DMS114 treated with DMSO at 0.1 percent for 48 hours (cell line): ENCODE measurements around the gene TP53I13.

Experiments used
- DNase-seq: peaks from one replicate; lab custom pipeline; 2025; ENCODE audit not compliant: unreplicated experiment; lab: John Stamatoyannopoulos, UW

Gene TP53I13

GRCh38 chr17:29566473-29567303 lies 1.8 kb upstream of the TP53I13 start, which contains the start of gene ABHD15:
TSS of gene ABHD15 (minus strand) at chr17:29567037. CDS start at chr17:29566966, 71 bp downstream.
- DNase-seq, result no peak

DNA sequence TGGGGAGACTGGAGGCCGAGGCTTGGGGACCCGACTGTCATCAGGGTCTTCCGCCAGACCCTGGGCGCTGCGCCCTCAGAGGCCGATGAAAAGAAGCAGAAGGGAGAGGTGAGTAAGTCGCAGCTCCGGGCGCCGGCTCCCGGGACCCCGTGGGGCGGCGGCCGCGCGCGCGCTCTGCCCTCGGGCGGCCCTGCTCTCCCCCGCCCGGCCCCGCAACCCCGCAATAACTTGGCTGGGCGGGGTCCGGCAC lies 1.3 kb upstream of the TP53I13 start:
- no peak for DNase-seq

DNA sequence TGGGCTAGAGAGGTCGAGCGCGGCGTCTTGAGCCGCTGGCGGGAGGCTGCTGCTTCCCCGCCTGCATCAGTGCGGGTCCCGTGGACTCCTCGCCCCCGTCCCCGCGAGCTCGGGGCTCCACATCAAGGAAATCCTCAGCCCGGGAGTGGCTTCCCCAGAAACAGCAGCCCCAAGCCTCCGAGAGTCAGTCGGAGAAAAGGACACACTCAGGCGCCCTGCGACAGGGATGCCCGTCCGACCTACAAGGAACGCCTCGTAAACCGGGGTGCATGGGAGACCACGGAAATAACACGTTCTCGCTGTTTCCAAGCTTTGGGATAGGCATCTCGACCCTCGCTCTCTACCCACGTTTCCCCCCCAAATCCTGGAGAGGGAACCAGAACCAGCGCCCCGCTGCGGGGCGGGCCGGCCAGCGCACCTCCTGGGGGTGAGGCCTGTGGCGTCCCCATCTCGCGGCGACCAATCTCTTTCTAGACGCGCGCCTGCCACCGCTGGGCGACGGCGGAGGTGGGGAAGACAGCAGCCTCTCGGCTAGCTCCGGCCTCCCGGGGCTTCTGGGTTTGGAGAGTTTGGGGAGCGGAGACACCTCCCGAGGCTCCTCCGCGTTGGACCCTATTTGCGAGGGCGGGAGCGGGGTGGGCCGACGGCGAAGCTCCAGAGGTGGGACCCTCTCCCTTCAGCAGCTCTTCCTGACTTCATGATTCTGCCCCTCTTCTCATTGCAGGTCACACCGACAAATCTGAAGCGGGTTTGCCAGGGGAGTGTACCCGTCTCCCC lies 759 bp upstream of the TP53I13 start:
- DNase-seq, result peak; percentile 49

DNA sequence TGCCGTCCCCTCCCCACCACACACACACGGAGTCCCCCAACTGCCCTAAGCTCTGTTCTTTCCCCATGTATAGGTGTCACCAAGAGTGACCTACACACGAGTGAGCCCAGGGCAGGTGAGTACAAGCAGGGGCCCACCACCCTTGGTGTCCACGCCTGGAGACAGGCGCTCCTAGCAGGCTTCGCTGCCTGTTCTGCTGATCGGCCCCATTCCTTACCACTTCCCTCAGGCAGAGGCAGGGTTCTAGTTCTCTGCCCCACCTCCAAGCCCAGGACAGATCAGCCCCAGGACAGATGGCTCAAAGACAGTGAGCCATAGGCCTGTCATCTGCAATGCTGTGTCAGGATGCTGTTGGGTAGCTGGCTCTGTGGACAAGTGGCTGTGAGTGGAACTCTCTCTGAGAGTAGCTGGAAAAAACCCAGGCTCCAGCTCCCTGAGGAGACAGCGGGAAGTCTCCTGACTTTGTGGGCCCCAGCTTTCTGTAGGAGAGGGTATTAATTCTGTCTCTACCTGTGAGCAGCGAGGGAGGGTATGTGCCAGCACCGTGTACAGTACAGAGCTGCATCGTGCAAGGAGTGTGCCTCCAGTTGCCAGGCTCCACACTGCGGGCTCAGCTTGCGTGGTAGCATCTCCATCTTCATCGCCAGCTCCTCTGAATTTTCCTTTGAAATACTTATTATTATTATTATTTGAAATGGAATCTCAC lies 897 bp downstream of the TP53I13 start:
- DNase-seq, result no peak

DNA sequence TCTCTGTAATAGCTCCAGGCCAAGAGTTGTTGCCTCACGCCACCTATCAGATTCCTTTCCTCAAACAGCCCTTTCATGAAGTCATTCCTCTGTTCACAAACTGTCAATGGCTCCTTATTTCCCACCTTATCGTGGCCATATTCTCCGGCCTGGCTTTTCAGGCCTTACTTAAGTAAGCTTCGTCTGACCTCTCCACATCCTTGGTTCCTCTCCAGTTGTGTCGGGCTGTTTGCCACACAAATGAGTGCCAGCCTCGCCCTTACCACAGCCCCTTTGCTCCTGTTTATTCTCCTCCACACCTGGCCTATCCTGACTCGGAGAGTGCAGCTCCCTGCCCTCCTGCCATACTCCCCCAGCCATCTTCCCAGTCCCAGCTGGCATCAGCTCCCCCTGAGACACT lies 2.0 kb downstream of the TP53I13 start:
- DNase-seq, result no peak

GRCh38 chr17:29571486-29571882 lies 3.0 kb downstream of the TP53I13 start:
- DNase-seq, result no peak

DNA sequence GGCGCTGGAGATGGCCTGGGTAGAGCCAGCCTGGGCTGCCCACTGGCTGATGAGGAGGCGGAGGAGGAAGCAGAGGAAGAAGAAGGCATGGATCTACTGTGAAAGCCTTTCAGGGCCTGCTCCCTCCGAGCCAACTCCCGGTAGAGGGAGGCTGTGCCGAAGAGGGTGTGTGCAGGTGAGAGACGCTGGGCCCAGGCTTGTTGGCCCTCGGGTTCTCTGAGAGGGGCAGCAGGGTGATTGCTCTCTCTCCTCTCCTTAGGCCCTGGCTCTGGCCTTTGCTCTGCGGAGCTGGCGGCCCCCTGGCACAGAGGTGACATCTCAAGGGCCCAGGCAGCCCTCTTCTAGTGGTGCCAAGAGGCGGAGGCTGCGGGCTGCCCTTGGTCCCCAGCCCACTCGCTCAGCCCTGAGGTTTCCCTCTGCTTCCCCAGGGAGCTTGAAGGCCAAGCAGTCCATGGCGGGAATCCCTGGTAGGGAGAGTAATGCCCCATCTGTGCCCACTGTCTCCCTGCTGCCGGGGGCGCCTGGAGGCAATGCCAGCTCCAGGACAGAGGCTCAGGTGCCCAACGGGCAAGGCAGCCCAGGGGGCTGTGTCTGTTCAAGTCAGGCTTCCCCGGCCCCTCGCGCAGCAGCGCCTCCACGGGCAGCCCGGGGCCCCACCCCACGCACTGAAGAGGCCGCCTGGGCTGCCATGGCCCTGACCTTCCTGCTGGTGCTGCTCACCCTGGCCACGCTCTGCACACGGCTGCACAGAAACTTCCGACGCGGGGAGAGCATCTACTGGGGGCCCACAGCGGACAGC lies 3.6 kb downstream of the TP53I13 start:
- DNase-seq, result no peak

DNA sequence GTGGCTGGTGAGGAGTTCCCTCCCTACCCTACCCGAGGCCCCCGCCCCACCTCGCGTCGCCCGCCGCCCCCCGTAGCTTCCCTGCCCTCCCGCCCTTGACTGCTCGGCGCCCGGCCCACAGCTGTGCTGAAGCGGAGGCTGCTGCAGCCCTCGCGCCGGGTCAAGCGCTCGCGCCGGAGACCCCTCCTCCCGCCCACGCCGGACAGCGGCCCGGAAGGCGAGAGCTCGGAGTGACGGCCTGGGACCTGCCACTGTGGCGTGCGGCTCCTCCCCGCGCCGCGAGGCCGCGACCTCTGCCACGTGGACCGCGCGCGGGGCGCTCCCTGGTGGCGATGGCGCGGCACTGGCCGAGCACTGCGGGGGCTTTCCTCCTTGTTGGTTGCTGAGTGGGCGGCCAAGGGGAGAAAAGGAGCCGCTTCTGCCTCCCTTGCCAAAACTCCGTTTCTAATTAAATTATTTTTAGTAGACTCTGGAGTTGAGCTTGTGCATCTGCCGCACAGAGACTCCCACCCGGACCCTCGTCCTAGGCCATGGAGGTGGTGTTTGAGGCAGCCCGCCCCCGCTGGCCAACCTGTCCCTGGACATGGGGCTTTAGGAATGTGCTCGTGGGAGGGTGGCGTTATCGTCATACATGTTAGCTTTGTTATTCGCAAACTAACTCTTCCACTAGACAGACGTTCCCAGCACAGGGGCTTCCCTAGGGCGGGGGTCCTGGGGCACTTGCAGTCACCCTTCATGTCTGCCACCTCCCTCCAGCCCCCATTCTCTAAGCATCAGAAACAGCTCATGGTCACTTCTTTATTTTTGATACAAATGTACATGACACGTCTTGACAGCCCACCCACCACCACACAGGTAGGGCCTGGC lies 4.4 kb downstream of the TP53I13 start:
- no peak for DNase-seq

GRCh38 chr17:29573558-29573869 lies 5.0 kb downstream of the TP53I13 start:
- DNase-seq, result no peak

GRCh38 chr17:29573871-29574731 lies 5.6 kb downstream of the TP53I13 start:
- no peak for DNase-seq

DNA sequence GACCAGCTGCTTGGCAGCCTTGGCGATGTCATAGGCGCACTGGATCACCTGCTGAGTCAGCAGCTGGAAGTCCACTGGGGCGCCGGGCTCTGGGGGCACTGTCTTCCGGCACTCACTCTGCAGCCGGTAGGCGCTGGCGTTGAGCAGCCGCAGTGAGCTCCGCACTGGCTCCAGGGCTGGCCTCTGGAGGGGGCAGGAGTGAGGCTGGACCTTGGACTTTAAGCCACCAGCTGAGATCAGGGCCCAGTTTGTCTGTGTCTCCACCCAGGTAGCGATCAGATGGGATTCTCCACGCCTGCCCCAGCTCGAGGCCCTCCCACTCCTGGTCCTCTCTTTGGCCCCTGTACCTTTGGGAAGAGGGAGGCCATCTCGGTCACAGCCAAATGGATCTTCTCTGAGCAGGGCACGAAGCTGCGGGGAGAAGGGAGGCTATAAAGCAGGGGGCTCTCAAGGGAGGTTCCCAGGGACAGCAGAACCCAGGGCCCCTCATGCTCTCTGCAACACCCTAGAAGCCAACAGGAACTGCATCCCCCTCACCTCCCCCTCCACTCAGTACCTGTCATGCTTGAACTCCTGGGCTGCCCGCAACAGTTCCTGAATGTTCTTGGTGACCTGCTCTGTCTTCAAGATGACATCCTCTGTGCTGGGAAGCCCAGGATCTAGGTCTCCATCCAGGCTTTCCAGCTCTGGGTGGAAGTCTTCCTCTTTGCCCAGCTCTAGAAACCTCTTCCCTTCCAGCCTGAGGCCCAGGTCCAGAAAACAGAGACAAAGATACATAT lies 6.4 kb downstream of the TP53I13 start:
- DNase-seq, result no peak

DNA sequence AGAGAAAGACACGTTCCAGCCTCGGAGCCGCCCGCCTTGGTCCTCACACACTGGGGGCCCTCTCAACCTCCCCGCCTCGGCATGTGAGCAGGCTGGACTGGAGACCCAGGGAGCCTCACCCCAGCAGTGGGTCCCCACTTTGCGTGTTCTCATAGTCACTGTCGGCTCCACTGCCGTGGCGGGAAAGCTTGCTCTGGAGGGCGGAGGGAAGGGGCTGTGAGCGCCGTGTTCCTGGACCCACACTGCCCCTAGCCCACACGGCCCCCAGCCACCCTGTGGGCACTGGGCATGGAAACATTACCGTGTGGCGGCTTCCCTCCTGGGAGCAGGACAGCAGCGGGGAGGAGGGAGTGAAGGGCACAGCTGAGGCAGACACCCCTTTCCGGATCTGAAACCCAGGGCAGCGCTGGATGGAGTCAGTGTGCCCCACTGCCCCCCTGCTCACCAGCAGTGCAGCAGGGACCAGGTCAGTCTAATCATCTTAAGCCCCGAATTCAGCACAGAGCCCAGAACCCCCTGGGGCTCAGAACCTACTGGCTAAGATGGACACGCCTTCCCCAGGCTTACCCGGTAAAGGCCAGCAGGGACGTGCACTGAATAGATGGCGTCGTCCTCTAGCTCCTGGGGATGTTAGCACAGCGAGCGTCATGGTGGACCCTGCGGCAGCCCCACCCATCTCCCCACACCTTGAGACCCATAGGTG lies 7.2 kb downstream of the TP53I13 start:
- no peak for DNase-seq

DNA sequence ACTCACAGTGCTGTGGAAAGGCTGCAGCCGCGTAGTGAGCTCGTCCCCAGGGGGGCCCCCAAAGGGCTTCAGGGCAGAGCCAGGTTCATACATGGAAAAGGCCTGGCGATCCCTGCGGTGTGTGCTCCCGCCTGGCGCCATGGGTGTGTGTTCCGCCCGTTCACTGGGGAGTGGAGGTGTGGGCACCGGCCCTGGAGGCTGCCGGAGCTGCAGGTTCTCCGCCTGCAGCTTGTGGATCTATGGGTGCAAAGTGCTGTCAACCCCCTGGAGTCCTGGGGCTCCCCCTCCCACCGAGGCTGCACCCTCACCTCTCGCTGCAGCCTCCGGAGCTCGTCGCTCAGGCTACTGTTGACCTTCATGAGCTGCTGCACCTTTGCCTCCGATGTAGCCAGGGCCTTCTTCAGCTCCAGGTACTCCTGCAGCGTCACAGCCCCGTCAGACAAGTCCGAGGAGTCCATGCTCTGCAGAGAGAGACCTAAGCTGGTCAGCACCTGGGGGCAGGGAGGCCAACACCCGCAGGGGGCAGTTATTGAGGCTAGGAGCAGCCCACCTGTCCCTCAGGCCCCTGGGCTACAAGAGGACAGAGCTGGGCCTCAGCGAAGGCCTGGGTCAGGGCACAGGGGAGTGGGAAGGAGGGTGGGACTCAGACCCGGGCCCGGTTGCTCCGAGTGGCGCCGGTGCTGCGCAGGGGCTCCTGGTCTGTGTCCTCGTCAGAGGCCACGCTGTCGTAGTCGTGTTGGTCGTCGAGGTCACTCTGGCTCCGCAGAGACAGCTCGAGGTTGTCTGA lies 7.9 kb downstream of the TP53I13 start:
- no peak for DNase-seq

- DNase-seq, result no peak
Observed at GRCh38 chr17:29577001-29577370, 8.5 kb downstream of the TP53I13 start.

DNA sequence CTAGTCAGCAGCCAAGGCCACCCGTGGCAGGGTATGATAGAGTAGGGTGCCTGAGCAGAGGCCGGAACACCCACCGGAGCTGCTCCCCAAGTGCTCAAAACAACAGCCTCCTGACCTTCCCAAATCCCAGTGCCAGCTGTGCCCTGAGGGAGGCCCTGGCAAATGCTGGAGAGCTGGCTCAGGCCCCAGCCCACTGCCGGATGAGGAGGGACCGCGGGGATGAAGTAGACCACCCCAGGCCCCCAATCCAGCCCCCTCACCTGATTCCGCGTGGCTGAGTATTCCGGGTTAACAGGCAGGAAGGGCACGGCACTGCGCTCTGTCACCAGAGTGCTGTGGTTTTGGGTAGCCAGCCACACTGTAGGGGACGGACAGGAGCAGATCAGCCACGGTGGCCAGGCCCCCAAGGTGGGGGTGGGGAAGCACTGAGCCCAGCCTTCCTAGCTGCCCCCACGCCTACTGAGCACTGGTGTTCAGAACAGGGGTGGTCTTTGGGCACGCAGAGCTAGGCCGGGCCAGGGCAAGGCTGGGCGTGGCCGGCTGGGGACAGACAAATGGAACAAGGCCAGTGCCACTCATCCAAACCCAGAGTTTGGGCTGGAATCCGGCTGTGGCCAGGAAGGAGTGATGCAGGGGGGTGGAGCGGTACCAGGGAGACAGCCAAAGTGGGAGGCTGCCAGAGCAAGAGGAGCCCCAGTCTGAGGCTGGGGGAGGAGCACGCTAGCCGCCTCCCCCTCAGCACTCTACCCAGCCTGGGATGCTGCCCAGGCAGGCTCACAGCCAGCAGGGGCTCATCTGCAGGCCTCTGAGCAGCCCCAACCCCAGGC lies 9.1 kb downstream of the TP53I13 start:
- DNase-seq, result no peak
